Mesothelial cell of epicardium (in vitro differentiated cells): ENCODE results near the gene TRUB1. TPM values are rescaled to one million over a fixed set of nuclear protein-coding genes. Genes with fewer than 3 reads are reported as not detected.
A peak's percentile ranks its signal among the peaks of the same experiment; 100 is the strongest.
"Not testable (repeated sequence)": the region's sequence is repeated elsewhere in the genome, so short reads cannot be mapped to it uniquely, and the experiment has no call there.

ENCODE experiments used
- DNase-seq, 2 experiments: peaks; one replicate each; pipeline ENCODE4 v3.0.0; 2021; ENCODE audit warnings: low spot score in 2 of 2; ENCODE audit not compliant: unreplicated experiment in 2 of 2
- H3K27ac Mint-ChIP-seq: 2 replicates; pipeline ENCODE4 v1.8.0; 2021; ENCODE audit warnings: mixed read lengths
- H3K27me3 Mint-ChIP-seq: 2 replicates; pipeline ENCODE4 v1.8.0; 2021; ENCODE audit warnings: low read depth, mixed read lengths
- H3K36me3 Mint-ChIP-seq: 2 replicates; pipeline ENCODE4 v1.8.0; 2021; ENCODE audit warnings: mixed read lengths
- H3K4me1 Mint-ChIP-seq: 2 replicates; pipeline ENCODE4 v1.8.0; 2021; ENCODE audit warnings: mixed read lengths
- H3K4me3 Mint-ChIP-seq: 2 replicates; pipeline ENCODE4 v1.8.0; 2021; ENCODE audit warnings: mild to moderate bottlenecking, moderate library complexity, mixed read lengths
- H3K9me3 Mint-ChIP-seq: 2 replicates; pipeline ENCODE4 v1.8.0; 2021; ENCODE audit warnings: mixed read lengths
- total RNA-seq: library from RNA; stranded (reverse); gene quantifications from 3 replicates; pipeline ENCODE4 v1.2.1, GENCODE V29; 2021
- TF ChIP-seq, protein P1 (sequence below): fragments of 200-600 bp; sonication (generic); IDR thresholded peaks from one replicate; pipeline ENCODE4 v1.5.0; 2021; ENCODE audit warnings: antibody characterized with exemption; ENCODE audit not compliant: unreplicated experiment

Gene TRUB1
- total RNA-seq, 1 donor from 2014 or later = 23.6 TPM

DNA sequence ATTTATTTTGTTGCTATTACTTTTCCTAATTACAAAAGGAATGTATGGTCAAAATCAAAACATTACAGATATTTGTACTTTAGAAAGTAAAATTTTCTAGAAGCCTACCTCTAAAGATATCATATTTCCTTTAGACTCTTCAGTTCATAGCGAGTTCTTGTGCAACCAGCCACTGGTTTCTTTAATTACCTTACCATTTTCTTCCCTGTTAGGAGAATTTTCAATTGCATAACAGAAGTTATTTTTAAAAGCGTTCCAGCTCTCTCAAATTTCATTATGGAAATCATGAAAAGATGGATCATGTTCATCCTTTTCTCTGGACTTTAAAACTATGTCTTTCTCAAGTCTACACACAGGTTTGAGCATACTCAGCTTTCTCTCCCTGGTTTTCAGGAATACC is 5.0 kb upstream of the TRUB1 start:
- Mint-ChIP-seq H3K27me3 (no peaks in the 10 kb centered on the region), H3K36me3 (no peaks in the 10 kb centered on the region), H3K4me1 (peaks cover 9% of the 10 kb centered on the region), H3K4me3 (no peak overlapping the region), H3K9me3 (peaks cover 4% of the 10 kb centered on the region), H3K27ac (no peak overlapping the region)
- DNase-seq = no peak
- TF ChIP-seq, protein P1, sequence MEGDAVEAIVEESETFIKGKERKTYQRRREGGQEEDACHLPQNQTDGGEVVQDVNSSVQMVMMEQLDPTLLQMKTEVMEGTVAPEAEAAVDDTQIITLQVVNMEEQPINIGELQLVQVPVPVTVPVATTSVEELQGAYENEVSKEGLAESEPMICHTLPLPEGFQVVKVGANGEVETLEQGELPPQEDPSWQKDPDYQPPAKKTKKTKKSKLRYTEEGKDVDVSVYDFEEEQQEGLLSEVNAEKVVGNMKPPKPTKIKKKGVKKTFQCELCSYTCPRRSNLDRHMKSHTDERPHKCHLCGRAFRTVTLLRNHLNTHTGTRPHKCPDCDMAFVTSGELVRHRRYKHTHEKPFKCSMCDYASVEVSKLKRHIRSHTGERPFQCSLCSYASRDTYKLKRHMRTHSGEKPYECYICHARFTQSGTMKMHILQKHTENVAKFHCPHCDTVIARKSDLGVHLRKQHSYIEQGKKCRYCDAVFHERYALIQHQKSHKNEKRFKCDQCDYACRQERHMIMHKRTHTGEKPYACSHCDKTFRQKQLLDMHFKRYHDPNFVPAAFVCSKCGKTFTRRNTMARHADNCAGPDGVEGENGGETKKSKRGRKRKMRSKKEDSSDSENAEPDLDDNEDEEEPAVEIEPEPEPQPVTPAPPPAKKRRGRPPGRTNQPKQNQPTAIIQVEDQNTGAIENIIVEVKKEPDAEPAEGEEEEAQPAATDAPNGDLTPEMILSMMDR = no peak

DNA sequence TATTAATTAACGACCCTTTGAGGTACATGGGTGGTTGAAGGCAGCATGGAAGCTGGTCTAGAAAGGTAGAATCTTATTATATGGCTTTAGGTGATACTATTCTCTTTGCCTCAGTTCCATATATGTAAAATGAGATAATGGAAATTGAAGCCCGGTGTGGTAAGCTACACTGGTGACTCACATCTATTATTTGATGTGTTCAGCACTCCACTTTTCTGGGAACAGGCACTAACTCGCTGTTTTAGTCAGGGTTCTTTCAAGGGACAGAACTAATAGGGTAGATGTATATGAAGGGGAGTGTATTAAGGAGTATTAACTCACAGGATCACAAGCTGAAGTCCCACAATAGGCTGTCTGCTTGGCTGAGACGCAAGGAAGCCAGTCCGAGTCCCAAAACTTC is 4.4 kb upstream of the TRUB1 start:
- Mint-ChIP-seq H3K27me3 (no peaks in the 10 kb centered on the region), H3K27ac (no peak overlapping the region)

DNA sequence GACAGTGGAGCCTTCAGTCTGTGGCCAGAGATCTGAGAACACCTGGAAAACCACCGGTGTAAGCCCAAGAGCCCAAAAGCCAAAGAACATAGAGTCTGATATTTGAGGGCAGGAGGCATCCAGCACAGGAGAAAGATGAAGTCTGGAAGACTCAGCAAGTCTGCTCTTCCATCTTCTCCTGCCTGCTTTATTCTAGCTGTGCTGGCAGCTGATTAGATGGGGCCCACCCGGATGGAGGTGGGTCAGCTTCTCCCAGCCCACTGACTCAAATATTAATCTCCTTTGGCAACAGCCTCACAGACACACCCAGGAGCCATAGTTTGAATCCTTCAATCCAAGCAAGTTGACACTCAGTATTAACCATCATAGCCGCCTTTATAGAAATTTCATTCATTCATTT is 4.0 kb upstream of the TRUB1 start:
- H3K4me3 Mint-ChIP-seq, H3K4me1 Mint-ChIP-seq, H3K9me3 Mint-ChIP-seq, H3K27ac Mint-ChIP-seq, DNase-seq, H3K36me3 Mint-ChIP-seq, H3K27me3 Mint-ChIP-seq: not testable (repeated sequence)

More for the DNA sequence above, 4.4 kb upstream of the TRUB1 start:
- H3K4me3 Mint-ChIP-seq = no peak overlapping the region
- H3K36me3 Mint-ChIP-seq = no peaks in the 10 kb centered on the region
- peaks cover 4% of the 10 kb centered on the region for H3K9me3 Mint-ChIP-seq
- TF ChIP-seq, protein P1 = no peak
- no peak for DNase-seq
- H3K4me1 Mint-ChIP-seq = peaks cover 6% of the 10 kb centered on the region

DNA sequence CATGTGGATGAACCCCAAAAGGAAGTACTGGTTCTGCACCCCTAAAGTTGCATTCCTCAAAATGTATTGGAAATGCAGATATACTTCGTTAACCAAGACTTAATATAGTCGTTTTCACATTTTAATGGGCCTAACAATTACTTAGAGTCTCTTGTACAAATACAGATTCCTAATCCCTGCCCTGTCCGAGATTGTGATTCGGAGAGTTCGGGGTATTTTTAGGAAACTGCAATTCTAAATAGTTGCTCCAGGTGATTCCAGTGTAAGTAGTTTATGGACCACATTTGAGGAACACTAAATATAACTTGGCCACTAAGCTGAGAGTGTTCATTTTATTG is 830 bp downstream of the TRUB1 start:
- Mint-ChIP-seq H3K9me3 (no peaks in the 10 kb centered on the region), H3K27me3 (no peaks in the 10 kb centered on the region), H3K4me1 (peaks cover 21% of the 10 kb centered on the region), H3K4me3 (peak overlapping the region; percentile 92), H3K27ac (peak overlapping the region; percentile 99), H3K36me3 (peaks cover 8% of the 10 kb centered on the region)
- no peak for DNase-seq
- TF ChIP-seq, protein P1 = no peak

DNA sequence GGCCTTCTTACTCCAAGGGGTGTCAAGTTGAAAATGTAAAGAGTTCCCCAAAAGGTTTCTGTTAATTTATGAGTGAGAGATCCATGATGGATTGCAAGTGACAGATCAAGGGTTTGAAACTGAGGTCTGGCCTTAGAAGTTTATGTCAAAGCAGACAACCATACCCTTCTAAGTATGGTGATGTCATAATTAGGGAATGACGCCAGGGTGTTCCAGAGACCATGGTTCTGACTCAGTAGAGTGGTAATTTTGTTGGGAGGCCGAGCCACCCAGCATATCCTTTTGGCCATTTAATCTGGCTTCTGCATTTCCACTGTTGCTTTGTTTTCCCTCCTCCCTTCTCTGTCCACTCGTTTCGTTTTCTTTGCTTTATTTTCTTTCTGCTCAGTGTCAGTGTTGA is 2.7 kb downstream of the TRUB1 start:
- DNase-seq = no peak
- TF ChIP-seq, protein P1 = no peak
- no peak overlapping the region for H3K4me3 Mint-ChIP-seq
- no peaks in the 10 kb centered on the region for H3K27me3 Mint-ChIP-seq
- no peaks in the 10 kb centered on the region for H3K9me3 Mint-ChIP-seq
- peaks cover 18% of the 10 kb centered on the region for H3K36me3 Mint-ChIP-seq
- peak overlapping the region; percentile 27 for H3K27ac Mint-ChIP-seq
- peaks cover 21% of the 10 kb centered on the region for H3K4me1 Mint-ChIP-seq

DNA sequence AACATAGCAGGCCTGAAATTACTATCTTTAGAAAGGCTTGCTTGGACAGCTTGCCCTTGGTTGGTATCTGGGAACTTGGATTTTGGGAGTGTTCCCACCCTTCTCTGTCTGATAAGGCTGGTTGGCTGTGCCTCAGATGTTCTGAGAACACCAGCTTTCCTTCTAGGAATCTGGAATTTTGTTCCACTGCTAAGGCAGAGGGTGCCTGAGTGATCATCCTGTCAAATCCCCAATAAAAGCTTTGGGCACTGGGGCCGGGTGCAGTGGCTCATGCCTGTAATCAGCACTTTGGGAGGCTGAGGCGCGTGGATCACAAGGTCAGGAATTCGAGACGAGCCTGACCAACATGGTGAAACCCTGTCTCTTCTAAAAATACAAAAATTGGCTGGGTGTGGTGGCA is 5.0 kb downstream of the TRUB1 start:
- no peak overlapping the region for H3K27ac Mint-ChIP-seq
- peaks cover 27% of the 10 kb centered on the region for H3K36me3 Mint-ChIP-seq
- no peak for DNase-seq
- H3K4me1 Mint-ChIP-seq = peaks cover 21% of the 10 kb centered on the region
- H3K4me3 Mint-ChIP-seq = no peak overlapping the region
- no peaks in the 10 kb centered on the region for H3K9me3 Mint-ChIP-seq
- H3K27me3 Mint-ChIP-seq = no peaks in the 10 kb centered on the region
- TF ChIP-seq, protein P1 = no peak
